Measurements from ENCODE around the gene POLR3G. TPM values are rescaled to one million over a fixed set of nuclear protein-coding genes. Genes with fewer than 3 reads are reported as not detected.
A peak's percentile ranks its signal among the peaks of the same experiment; 100 is the strongest.

POLR3G gene
- total RNA-seq, 1 experiment from 2014 or later, result 73.6 TPM

GRCh38 chr5:90530736-90531487 is 56.2 kb downstream of the POLR3G start:
- Histone ChIP-seq H3K79me2 (ENCODE audit: insufficient read depth, low read length) (no peaks in the 10 kb centered on the region; the same call in 1 of the 2 replicates), H3K4me2 (ENCODE audit: insufficient read depth, insufficient read length, low read length) (no peak overlapping the region), H2BK15ac (ENCODE audit: low read depth, low read length) (no peak overlapping the region), H3K27ac (ENCODE audit: insufficient read length, low read depth, low read length) (no peak overlapping the region), H3K23me2 (ENCODE audit: insufficient read length, low read depth, low read length, poor library complexity, severe bottlenecking) (peaks cover 10% of the 10 kb centered on the region), H2BK20ac (ENCODE audit: low read depth, low read length, poor library complexity, severe bottlenecking) (no peak overlapping the region), H3K23ac (ENCODE audit: insufficient read length, low read depth, low read length) (no peak overlapping the region), H4K8ac (replicated peaks; ENCODE audit: insufficient read length, low read depth, low read length) (no peak overlapping the region), H2BK120ac (ENCODE audit: low read depth, low read length, poor library complexity, severe bottlenecking) (no peak overlapping the region), H4K5ac (ENCODE audit: insufficient read length, low read depth, low read length) (no peak overlapping the region), H2BK5ac (ENCODE audit: insufficient read length, low read length) (no peak overlapping the region), H2AK5ac (ENCODE audit: insufficient read length, low read length) (no peak overlapping the region), H3K4me1 (ENCODE audit: insufficient read depth, low read length) (0 out of 2 replicates have a peak, but pooled peaks cover 2% of the 10 kb centered on the region), H3K9me3 (ENCODE audit: control insufficient read depth, low read depth, low read length) (no peaks in the 10 kb centered on the region), H3K56ac (ENCODE audit: insufficient read length, low read depth, low read length) (no peak overlapping the region), H4K20me1 (ENCODE audit: control insufficient read depth, insufficient read depth, insufficient read length) (no peaks in the 10 kb centered on the region), H3K79me1 (ENCODE audit: insufficient read depth, low read depth, low read length, poor library complexity, severe bottlenecking) (no peaks in the 10 kb centered on the region), H3K4ac (ENCODE audit: low read depth, low read length) (no peak overlapping the region), H3K14ac (ENCODE audit: insufficient read depth, low read length) (no peak overlapping the region), H2BK12ac (ENCODE audit: insufficient read length, low read depth, low read length) (no peak overlapping the region), H3T11ph (ENCODE audit: low read length) (no peak overlapping the region), H3K18ac (ENCODE audit: insufficient read length, low read depth, low read length) (no peak overlapping the region), H2AFZ (ENCODE audit: low read length) (no peak overlapping the region), H4K91ac (ENCODE audit: insufficient read length, low read depth, low read length) (no peak overlapping the region), H3K27me3 (ENCODE audit: insufficient read depth, low read length) (no peaks in the 10 kb centered on the region), H3K9ac (ENCODE audit: extremely low read depth, insufficient read length, low read length) (peak overlapping the region; percentile 17)
- H3K36me3 Mint-ChIP-seq (ENCODE audit: insufficient read depth in 1 of 3, low read depth in 3 of 3), result peaks cover 0 to 10% (median 0%) of the 10 kb centered on the region in 3 experiments; a peak in 1 of 7 replicates
- H3K27ac Mint-ChIP-seq, result no peak overlapping the region
- no peaks in the 10 kb centered on the region for H3K9me3 Mint-ChIP-seq
- H3K27me3 Mint-ChIP-seq (ENCODE audit: low read depth), result no peaks in the 10 kb centered on the region
- DNase-seq, result no peak
- no CpG with 5 or more reads among the region's 9 CpGs for WGBS (ENCODE audit: extremely low coverage, insufficient read length, low lambda C conversion rate)
- peaks cover 26 to 35% of the 10 kb centered on the region in 2 experiments for H3K4me1 Mint-ChIP-seq
- H3K4me3 Mint-ChIP-seq, result peak overlapping the region; percentile 93 to 96; a peak in 2 of 5 replicates
- no peak for TF ChIP-seq CTCF (conservative IDR thresholded peaks at IDR 0.05)
